NCI-H128 (cell line): ENCODE results near the gene RRP15.
"Not testable (repeated sequence)": the region's sequence is repeated elsewhere in the genome, so short reads cannot be mapped to it uniquely, and the experiment has no call there.

Source experiments
- DNase-seq: peaks from one replicate; lab custom pipeline; 2025; ENCODE audit not compliant: unreplicated experiment; lab: John Stamatoyannopoulos, UW

RRP15 gene

DNA sequence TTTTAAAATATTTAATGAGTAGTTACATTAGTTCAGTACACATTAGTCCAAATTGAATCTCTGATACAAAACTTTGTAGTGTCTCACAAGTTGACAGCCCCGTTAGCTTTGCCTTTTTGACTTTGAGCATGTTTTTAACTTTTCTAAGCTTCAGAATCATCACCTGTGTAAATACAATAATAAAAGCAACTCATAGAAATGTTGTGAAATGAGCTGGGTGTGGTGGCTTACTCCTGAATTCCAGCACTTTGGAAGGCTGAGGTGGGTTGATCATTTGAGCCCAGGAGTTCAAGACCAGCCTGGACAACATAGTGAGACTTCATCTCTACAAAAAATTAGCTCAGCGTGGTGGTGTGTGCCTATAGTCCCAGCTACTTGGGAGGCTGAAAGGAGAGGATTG is 11.1 kb downstream of the RRP15 start:
- DNase-seq, result no peak

DNA sequence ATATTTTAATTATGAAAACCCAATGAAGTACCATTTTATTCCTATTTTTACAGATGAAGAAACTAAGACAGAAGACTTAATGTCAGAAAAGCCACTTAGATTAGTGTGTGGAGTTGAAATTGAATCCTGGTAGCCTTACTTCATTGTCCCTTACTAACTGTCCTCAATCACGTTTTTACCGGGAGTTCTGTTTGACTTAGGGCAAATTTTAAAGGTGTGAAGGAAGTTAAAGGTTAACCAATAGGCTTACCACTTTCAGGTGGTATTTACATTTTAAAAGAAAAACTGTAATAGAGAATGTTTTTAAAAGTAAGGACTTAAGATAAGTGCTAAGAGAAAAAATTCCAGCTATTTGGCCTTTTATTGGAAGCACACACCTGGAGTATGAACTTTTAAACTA is 12.4 kb downstream of the RRP15 start:
- no peak for DNase-seq

DNA sequence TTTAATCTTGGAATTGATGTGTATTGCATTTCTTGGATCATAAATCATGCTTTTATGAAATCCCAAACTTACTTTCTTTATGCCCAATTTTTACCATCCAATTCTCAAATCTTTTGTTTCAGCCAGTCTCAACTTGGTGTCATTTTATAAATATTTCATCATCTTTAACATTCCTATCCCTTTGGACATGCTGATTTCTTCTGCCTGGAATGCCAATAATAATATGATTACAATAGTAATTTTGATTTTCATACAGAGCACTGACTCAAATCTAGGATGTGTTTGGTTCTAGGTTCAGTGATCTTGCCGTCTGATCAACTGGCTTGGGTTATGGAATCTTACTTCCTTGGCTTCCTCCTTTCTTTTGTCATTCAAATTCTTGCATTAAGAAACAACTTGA is 12.8 kb downstream of the RRP15 start:
- DNase-seq, result no peak

DNA sequence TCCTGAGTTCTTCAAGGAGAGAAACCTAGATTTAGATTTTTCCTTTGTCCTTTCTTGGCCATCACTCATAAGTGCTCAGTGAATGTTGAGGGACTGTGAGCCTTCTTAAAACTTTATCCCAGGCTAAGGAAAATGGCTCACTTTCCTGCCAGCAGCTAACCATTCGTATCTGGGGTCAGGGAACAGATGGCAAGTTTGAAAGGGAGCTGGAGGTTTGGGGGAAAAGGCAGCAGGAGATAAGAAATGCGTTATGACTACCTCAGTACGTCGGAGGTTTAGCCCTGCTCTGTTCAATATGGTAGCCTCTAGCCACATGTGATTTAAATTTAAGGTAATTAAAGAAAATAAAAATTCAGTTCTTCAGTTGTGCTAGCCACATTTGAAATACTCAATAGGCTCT is 13.3 kb downstream of the RRP15 start:
- DNase-seq, result no peak

DNA sequence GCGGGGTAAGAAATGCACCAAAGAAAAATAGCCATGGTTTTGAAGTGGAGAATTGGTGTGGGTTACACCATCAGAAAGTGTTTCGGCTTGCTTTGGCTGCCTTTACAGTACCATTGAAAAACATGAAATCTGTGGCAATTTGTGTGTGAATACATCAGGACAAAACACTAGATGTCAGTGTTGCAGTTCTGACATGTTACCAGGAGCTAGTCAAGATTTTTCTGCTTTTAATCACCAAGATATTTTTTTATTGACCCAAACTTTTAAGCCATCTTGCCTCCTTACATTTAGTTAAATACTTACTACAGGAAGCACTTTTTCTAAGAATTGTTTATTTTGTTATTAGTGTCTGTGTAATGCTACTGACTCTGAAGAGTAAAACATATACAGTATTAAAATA is 14.3 kb downstream of the RRP15 start:
- DNase-seq, result no peak

DNA sequence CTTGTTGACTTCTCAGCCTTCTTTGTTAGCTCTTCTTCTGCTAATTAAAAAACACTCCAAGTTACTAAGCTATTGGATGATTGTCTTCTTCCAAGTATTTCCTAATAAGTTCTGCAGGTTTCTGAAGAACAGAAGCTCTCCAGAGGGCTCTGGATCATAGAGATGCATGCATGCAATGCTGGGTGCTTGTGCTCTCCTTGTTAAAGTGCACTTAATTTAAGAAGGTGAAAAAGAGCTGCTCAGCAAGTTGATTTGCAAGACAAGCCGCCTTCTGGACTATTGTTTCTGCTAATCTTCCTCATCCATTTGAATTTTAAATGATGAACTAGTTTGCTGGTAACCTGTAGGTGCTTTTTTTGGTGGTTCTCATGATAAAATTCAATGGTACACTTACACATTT is 16.1 kb downstream of the RRP15 start:
- DNase-seq, result no peak

DNA sequence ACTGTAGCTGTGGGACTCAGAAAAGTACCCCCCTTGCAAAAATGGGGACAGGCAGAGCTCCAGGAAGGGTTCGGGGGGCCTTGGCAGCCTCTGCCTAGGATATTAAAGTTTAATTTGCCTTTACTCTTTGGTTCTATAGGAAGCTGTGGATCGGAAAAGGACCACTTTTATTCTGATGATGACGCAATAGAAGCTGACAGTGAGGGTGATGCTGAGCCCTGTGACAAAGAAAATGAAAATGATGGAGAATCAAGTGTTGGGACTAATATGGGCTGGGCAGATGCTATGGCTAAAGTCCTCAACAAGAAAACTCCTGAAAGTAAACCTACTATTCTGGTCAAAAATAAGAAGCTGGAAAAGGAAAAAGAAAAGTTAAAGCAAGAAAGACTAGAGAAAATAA is 17.1 kb downstream of the RRP15 start:
- DNase-seq, result no peak

DNA sequence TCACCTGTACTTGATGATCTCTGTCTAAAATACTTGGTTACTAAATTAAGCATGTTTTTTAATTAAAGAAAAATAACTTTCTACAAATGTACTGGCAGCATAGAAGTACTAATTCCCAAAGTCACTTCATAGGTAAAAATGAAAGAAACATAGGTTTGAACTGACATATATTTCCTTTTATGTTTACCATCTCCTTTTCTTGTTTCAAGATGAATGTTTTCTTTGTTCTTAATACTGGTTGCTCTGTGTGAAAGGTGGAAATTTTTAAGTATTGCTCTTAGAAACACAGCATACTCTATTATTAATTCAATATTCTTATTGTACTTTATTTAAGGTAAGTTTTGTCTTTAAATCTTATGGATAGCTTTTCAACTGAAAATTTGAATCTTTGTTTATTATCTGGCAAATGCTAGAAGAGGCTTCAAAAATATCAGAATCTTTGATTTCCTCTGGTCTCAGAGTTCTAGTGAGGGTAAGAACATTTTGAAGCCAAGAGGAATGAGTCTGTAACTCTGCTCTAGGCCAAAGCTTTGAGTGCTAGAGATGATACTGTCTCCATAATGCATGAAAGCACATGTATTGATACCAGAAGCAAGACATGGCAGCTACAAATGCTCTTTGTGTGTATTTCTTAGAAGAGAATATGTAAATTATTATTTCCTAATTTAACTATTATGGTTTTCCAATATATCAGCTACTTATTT is 18.2 kb downstream of the RRP15 start:
- no peak for DNase-seq

DNA sequence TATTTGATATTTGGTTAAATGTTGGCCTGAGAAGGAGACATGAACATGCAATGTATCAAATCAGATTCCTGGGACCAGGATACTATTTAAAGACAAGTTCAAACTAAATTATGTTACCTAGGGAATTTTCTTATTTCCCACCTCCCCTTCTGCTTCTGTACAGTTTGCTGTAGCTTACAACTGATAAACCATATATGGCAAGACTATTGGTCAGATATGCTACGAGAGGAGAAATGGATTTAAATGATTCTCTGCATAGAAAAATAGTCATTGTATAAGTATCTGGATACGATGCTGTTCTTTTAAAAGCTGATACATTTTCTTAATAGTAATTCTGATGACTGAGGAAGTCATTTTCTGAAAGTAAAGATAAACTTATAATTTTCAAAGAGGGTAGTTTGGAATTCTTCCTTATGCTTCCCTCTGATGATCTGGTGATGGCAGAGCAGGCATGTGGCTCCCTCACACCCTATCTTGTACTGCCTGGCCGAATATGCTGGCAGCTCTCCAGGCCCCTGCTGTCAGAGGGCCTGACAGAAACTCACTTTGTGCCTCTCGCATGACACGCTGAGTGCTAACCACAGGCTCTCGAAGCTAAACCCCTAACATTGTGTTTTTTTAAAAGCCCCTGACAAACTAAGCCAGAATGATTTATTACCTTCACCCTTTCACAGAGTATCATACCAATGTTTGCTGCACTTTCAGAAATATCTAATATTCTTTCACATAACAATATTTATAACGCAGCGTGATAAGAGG is 19.4 kb downstream of the RRP15 start:
- DNase-seq, result peak; percentile 93

DNA sequence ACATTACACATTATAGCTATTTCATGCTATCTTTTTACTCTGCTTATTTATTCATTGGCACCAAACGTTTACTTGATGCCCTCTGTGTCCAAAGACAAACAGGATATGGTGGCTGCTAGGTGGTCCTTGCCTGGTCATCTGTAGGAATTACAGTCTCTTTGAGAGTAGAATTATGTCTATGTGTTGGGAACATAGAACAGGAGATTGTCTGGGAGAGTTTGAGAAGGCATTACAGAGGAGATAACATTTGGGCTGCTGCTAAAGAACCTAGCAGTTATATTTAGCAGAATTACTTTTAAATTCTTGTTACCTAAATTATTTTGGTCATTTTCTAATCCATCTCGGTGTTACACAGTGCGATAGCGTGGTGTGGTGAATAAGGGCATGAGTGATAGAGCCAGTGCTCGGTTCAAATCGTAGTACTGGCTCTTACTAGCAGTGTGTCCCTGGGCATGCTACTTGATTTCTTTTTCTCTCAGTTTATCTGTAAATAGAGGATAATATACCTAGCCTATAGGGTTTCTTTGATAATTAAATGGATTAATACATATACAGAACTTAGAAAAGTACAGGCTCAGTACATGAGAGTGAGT is 20.5 kb downstream of the RRP15 start:
- no peak for DNase-seq

DNA sequence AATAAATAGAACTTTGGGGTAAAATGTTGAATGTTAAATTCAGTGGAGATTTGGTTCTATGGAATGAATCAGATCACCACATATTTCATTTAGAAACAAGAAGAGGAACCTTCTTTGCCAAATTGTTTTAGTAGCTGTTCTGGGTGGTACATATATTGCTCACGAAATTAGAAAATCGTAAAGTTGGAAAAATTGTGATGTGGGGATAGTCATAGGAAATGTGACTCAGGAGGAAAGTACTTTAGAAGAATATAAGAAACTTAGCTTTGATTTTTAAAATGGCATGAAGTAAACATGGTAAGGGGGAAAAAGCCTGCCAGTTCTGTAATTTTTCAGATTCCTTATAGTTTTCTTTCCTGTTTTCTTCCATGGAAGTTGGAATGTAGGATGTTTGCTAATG is 27.4 kb downstream of the RRP15 start:
- DNase-seq, result no peak

DNA sequence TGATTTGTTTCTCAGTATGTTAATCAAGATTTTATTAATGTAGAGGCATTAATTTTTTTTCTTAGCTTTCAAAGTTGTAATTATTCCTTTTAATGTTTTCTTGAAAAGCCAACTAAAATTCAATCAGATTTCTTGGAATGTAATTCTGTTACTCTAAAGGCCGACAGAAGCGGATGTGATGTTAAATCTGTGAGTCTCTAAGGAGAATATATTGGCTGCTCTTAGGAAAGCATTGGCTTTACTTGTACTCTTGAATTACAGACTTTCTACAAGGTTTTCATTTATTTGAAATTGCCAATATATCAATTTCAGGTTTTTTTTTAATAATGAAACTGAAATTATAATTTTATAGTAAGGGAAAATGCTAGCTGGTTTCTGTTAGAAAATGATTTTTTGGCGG is 29.2 kb downstream of the RRP15 start:
- DNase-seq, result no peak

DNA sequence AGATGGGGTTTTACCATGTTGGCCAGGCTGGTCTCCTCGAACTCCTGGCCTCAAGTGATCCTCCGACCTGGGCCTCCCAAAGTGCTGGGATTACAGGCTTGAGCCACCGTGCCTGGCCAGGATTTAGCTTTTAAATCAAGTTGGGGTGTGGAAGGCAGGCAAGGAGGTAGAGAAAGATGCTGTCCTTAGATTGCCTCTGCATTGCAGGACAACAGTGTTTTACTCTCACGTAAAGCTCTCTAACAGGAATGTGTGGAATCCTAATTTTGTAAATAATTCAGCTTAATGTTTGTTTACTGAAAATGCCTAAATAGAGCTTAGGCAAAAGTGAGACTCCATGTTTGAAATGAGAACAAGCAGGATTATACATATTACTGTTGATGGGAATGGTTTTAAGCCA is 30.5 kb downstream of the RRP15 start:
- no peak for DNase-seq

DNA sequence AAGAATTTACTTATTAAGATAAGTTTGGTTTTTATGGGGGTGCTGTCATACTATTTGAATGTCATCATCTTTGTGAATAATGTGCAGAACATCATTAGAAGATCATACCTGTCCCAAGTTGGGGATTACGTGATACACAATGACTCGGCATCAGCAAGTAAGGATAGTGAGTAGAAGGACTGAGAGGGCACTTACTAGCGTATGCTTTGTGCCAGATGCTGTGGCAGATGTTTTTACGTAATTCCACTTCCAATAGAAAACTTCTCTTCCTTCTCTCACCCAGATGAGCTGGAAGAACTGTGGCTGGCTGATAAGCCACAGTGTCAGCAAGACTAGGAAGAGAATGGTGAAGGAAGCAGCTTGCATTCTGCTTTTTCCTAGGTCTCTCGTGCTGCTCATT is 32.0 kb downstream of the RRP15 start:
- DNase-seq, result no peak

DNA sequence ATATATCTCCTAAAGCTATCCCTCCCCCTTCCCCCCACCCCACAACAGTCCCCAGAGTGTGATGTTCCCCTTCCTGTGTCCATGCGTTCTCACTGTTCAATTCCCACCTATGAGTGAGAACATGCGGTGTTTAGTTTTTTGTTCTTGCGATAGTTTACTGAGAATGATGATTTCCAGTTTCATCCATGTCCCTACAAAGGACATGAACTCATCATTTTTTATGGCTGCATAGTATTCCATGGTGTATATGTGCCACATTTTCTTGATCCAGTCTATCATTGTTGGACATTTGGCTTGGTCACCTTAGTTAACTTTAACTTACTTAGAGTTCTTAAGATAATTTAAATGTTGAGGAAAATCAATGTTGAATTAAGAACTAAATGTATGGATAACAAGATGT is 35.1 kb downstream of the RRP15 start:
- not testable (repeated sequence) for DNase-seq

DNA sequence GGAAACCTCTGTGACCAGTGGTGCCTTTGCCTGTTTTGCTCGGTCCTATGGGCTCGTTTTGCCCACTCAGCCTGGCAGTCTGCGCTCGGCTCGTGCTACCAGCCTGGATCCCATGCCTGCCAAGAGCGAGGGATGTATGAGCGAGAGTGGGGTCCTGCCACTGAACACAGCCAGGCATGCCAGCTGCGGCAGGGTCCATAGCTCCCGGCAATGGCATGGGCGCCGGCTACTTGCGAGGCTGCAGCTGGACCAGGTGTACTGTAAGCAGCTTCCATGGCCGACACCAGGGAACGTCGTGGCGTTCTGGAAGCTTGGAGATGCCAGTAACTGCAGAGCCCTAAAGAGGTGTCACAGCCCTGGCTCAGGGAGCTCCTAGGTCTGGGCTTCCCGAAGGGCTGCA is 37.7 kb downstream of the RRP15 start:
- no peak for DNase-seq

DNA sequence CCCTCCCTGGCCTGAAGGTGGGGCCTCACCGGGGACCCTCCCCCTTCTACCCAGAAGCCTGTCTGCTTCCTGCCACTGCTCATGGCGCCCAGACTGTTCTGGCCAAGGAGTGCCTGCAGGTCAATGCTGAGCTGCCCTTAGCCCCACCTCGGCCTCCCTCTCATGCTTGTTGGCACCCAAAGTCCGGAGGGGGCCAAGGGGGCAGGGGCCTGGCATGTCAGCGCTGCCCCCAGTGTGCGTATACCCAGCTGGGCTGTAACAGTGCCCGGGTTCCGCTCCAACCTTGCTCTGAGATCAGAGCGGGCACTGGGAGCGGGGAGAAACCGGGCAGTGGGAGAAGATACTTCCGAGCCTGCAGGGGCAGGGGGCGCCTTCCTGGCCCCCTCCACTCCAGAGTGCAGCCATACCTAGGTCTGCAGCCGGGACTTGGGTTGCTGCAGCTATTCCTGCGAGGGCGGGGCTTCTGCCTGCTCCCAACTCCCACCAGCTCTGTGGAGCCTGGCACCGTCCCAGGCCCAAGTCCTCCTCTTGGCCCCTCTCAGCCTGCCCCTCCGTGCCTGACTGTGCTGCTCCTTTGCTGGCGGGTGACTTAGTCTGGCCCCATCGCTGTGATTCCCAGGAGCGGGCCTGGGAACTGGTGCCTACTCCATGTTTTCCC is 38.6 kb downstream of the RRP15 start:
- no peak for DNase-seq

DNA sequence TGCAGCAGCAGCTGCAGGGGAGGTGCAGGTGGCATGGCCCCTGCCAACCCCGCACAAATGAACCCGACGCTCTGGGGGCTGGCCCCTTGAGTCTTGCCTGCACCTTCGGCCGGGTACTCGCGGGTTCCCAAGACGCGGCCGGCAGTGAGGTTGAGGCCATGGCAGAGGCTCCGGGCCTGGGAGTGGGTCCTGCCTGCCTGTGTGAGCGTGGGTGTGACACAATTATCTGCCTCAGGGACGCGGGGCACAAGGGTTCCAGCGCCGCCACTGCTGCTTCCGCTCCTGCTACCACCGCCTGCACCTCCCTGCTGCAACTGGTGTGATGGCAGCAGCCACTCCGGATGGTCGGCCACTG is 39.1 kb downstream of the RRP15 start:
- DNase-seq, result no peak

DNA sequence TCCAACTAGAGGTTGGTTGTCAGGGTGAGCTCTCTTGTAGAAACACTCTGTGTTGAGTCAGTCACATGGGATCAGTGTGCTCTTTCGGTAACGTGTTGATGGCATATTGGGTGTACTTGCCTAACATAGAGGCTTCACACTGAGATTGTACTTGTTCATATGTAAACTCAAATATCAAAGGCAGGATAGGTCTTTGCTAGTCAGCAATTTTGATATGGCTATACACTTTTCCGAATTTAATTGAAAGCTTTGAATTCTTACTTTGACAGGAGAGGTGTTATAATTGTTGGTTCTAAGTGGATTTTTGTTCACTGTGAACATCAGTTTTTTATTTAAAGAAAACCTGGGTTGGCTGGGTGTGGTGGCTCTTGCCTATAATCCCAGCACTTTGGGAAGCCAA is 43.7 kb downstream of the RRP15 start:
- no peak for DNase-seq

DNA sequence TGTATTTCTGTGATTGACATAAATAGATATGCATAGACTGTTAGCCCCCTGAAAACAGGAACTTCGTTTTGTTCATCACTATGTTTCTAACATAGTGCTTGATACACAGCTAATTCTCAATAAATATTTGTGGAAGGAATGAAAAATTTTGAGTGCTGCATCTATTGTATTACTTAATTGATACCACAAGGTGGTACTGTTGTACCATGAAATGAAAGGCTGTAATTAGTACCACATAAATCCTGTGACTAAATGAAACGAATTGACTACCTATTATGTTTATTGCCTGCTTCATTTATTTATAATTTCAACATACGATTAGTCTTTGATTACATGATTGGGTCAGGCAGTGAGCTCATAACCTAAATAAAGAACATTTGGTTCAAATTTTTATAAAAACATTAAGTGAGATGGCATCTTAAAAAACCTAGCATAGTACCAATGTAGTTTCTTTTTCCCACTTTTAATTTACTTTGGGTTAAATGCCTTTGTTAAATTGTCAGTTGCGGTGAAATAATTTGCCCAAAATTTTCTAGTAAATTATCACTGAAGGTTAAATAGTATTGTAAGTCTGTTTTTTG is 45.0 kb downstream of the RRP15 start:
- no peak for DNase-seq

DNA sequence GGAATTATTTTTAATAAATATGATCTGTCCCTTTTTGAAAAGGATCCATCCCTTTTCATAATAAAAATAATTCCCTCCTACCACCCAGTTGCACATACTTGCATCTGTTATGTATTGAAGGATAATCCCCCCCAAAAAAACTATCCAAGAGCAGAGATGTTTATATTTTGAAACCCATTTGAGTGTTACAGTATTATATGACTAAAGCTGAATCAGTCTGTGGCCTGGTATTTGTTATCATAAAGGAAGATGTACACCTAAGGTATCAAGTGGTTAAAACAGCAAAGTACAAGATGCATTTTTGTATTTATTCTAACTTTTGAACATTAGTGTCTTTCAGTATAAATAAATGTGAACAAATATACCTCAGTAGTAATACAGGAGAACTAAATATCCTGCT is 47.3 kb downstream of the RRP15 start:
- no peak for DNase-seq

DNA sequence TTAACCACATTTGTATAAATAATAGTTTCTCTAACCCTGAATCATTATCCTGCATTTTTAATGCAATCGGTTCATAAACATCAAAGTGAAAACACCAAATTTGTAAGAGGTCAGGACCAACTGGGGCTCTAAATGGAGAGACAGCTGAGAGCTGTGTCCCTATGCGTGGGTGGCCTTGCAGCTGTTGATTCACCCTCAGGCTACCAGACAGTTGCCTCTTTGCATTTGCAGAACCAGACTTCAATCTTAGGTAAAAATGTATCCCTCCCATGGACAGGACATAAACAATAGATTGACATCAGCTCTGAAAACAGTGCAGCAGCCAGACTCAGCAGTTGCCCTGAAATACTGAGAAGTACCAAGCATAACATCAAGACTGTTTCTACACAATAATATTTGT is 51.2 kb downstream of the RRP15 start:
- DNase-seq, result no peak
